Natural killer cell treated with Interleukin-12 subunit alpha and Interleukin-12 subunit beta and Interleukin-15 and Interleukin-18, amount 100 ng/mL, for 72 hours (primary cell): Measurements from ENCODE around the gene APOH. TPM values are rescaled to one million over a fixed set of nuclear protein-coding genes. Genes with fewer than 3 reads are reported as not detected.

Experiments used
- ATAC-seq, 2 donors: fragments of 150-1000 bp; cut with Tn5 transposase in 1 of 2; sonication (Bioruptor Pico), chemical (Tn5 transposase) in 1 of 2; 2 replicates each; pipeline ENCODE4 v1.10.0; 2021
- DNase-seq: peaks from one replicate; pipeline ENCODE4 v3.0.0; 2022; ENCODE audit warnings: low spot score
- H3K27ac Mint-ChIP-seq, 2 donors: 1 replicate in 1 of 2; 2 replicates in 1 of 2; pipeline ENCODE4 v1.8.0; 2022; ENCODE audit warnings: mixed read lengths in 2 of 2, mild to moderate bottlenecking in 1 of 2, moderate library complexity in 1 of 2
- H3K27me3 Mint-ChIP-seq, 2 donors: 1 replicate in 1 of 2; 2 replicates in 1 of 2; pipeline ENCODE4 v1.8.0; 2022; ENCODE audit warnings: mixed read lengths in 2 of 2
- H3K36me3 Mint-ChIP-seq: one replicate; pipeline ENCODE4 v1.8.0; 2022; ENCODE audit warnings: mixed read lengths
- H3K4me1 Mint-ChIP-seq, 2 donors: 1 replicate in 1 of 2; 2 replicates in 1 of 2; pipeline ENCODE4 v1.8.0; 2022; ENCODE audit warnings: low read depth in 2 of 2, mixed read lengths in 2 of 2, mild to moderate bottlenecking in 1 of 2
- H3K4me3 Mint-ChIP-seq: one replicate; pipeline ENCODE4 v1.8.0; 2022; ENCODE audit warnings: mixed read lengths
- H3K9me3 Mint-ChIP-seq: 2 replicates; pipeline ENCODE4 v1.8.0; 2022; ENCODE audit warnings: mixed read lengths
- total RNA-seq, 2 donors: library from RNA; stranded (reverse); gene quantifications; one replicate each; pipeline ENCODE4 v1.2.3, GENCODE V29; 2022

The APOH gene
- total RNA-seq, 2 donors from 2014 or later: not detected

DNA sequence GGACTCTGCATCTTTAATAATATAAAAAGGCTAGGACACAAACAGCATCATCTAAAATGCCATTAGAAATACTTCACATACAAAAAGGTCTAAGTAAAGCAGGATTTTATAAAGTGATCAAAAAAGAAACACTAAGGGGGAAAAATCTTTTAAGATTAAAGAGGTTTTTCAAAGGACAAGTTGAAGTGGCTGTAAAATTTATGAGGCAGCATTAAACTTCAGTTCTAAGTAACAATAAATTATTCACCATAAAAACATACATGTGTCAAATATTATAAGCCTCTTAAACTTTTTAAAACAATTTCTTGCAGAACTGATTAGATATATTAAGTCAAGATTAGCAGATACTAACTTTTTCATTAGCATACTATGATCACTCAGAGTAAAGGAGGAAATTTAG lies 58.0 kb downstream of the APOH start:
- DNase-seq (no peak), ATAC-seq (no peak)
- Mint-ChIP-seq H3K9me3 (no peaks in the 10 kb centered on the region), H3K4me1 (no peaks in the 10 kb centered on the region), H3K4me3 (no peak overlapping the region), H3K36me3 (no peaks in the 10 kb centered on the region), H3K27ac (no peak overlapping the region), H3K27me3 (no peaks in the 10 kb centered on the region)

DNA sequence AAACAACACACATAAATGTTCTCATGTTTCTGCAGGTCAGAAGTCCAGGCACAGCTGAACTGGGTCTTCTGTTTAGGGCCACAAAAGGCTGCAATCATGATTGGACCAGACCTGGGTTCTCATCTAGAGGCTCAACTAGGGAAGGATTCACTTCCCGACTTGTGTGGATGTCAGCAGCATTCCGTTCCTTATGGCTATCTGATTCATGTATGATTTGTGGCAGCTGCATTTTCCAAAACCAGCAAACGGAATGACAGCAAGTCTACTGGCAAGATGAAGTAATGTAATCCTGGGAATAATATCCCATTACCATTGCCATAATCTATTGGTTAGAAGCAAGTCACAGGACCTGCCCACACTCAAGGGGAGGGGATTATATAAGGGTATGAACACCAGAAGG lies 59.4 kb downstream of the APOH start:
- no peaks in the 10 kb centered on the region for H3K27me3 Mint-ChIP-seq
- no peaks in the 10 kb centered on the region for H3K9me3 Mint-ChIP-seq
- no peaks in the 10 kb centered on the region for H3K4me1 Mint-ChIP-seq
- H3K36me3 Mint-ChIP-seq: no peaks in the 10 kb centered on the region
- H3K27ac Mint-ChIP-seq: no peak overlapping the region
- H3K4me3 Mint-ChIP-seq: no peak overlapping the region
- DNase-seq (no peak), ATAC-seq (no peak)

DNA sequence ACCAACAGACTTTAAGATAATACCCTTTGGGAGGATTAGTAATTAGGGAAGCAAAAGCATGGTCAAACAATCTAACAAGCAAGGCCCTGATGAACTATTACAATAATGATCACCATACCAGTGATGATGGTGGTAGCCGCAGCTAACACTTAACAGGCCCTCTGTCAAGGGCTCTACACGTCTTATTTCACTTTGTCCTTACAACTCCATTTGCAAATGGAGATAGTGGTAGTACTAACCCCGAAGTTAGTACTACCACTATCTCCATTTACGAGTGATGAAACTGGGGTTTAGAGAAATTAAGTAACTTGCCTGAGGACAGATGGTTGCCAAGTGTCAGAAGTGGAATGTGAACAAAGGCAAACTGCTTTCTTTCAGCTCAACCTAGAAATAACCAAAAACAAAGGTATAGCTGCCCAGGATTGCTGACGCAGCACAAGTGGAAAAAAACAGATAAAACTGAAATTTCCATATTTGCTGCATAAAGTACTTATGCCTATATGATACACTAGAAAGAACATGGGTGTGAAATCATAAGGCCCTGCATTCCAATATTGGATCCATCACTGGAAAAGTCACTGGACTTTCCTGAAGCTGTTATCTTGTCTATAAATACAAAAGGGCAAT lies 61.9 kb downstream of the APOH start:
- DNase-seq: no peak
- ATAC-seq: no peak
- Mint-ChIP-seq H3K9me3 (no peaks in the 10 kb centered on the region), H3K27ac (no peak overlapping the region), H3K27me3 (no peaks in the 10 kb centered on the region), H3K4me1 (no peaks in the 10 kb centered on the region), H3K4me3 (no peak overlapping the region), H3K36me3 (no peaks in the 10 kb centered on the region)

DNA sequence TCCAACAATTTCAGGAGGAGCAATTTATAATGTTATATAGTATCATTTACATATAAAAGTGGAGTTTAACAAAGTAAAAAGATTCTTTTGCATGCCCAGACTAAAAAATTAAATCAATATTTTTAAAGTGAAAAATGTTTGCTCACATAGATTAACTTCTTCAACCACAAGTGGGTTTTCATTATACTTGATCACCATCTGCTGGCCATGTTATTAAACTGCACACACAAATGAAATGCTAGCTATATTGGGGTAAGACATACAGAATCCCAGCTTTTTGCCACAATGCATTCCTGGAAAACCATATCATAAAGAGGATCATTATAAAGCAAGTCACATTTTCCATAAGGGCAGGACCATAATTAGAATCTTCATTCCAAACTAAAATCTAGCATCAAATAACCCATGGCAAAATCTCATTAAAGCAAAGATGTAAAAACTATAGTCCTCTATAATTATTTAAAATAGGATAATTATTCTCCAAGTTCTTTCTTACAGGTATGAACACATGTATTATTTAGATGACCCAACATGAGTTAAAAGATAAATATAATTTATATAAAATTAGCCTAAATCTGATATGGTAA lies 63.6 kb downstream of the APOH start:
- no peaks in the 10 kb centered on the region for H3K27me3 Mint-ChIP-seq
- H3K9me3 Mint-ChIP-seq: no peaks in the 10 kb centered on the region
- H3K27ac Mint-ChIP-seq: no peak overlapping the region
- ATAC-seq (no peak), DNase-seq (no peak)
- H3K4me3 Mint-ChIP-seq: no peak overlapping the region
- H3K36me3 Mint-ChIP-seq: no peaks in the 10 kb centered on the region
- H3K4me1 Mint-ChIP-seq: no peaks in the 10 kb centered on the region

Other genes starting within 250 kb of the APOH start
- gene CEP112, start 37.3 kb downstream of the APOH start, total RNA-seq: 1 to 10 TPM; 2.3 to 5.5 TPM
- 10 to 100 TPM; 31.1 to 41.1 TPM for gene PRKCA, start 73.2 kb upstream of the APOH start, total RNA-seq